ENCODE data around the gene NSDHL.

DNA sequence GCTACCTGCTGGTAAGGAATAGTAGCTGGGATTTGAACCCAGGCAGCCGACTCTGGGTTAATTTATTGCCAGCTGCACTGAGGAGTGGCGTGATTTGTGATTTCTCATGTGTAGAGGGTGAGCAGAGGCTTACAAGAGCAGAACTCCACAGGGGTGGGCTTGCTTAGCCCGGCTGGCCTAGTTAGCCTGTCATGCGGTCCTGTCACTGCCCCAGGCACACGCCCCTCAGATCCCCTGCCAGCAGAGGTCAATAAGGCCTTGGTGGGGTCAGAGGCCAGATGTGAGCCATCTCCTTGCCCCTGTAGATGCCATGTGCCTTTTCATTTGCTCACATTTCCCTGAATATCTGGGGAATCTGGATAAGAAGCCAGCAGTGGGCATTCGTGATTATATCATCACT, 13.4 kb downstream of the NSDHL start:
- no peak for TF ChIP-seq GATA2 (IDR thresholded peaks at IDR 0.05; ENCODE audit: low read depth, low read length)
- TF ChIP-seq GATA3 (IDR thresholded peaks at IDR 0.05; ENCODE audit: low read depth, low read length), result no peak
